HG03378 (cell line): ENCODE results near the gene DMC1.
"Not testable (repeated sequence)": the region's sequence is repeated elsewhere in the genome, so short reads cannot be mapped to it uniquely, and the experiment has no call there.

Experiments used
- ATAC-seq: cut with Tn5 transposase; IDR thresholded peaks from one replicate; pipeline ENCODE4 v1.9.1; 2021; ENCODE audit warnings: mild to moderate bottlenecking, moderate library complexity; ENCODE audit not compliant: unreplicated experiment

DMC1 gene, protein sequence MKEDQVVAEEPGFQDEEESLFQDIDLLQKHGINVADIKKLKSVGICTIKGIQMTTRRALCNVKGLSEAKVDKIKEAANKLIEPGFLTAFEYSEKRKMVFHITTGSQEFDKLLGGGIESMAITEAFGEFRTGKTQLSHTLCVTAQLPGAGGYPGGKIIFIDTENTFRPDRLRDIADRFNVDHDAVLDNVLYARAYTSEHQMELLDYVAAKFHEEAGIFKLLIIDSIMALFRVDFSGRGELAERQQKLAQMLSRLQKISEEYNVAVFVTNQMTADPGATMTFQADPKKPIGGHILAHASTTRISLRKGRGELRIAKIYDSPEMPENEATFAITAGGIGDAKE

DNA sequence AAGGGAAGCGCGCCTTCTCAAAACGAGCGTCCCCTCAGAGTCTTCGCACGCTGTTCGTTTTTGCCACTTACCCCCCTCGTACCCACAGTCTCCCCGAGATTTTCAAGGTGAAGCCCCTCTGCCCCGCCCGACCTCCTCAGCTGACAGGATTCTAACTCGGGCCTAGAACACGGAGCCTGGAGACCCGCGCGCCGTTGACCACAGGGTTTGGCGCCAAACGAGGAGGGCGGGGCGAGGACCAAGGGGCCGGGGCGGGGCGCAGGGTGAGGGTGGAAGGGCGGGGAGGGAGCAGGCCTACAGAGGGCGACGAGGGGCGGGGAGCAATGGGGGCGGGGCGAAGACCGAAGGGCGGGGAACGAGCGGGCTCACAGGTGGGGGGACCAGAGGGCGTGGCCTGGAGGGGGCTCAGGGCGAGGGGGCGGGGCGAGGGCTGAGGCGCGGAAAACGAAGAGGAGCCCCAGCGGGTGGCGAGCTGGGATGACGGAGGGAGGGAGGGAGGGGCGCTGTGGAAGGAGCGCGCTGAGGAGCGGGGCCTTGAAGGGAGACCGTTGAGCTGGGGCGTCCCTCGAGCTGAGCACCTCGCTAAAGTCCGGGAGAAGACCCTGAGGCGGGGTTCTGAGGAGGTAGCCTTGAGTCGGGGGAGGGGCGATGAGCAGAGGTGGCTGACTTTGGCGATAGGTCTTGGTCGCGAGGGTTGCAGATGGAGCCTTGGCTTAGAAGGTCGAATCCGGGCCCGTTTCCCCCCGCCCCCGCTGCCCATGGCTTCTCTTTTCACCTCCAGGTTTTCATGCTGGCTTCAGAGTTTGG, at the start of gene DMC1:
Gene DMC1 (minus strand): TSS at position 212 of the 807 bp plus-strand sequence. CDS start 1,927 bp downstream, outside the sequence.
- ATAC-seq = no peak

DNA sequence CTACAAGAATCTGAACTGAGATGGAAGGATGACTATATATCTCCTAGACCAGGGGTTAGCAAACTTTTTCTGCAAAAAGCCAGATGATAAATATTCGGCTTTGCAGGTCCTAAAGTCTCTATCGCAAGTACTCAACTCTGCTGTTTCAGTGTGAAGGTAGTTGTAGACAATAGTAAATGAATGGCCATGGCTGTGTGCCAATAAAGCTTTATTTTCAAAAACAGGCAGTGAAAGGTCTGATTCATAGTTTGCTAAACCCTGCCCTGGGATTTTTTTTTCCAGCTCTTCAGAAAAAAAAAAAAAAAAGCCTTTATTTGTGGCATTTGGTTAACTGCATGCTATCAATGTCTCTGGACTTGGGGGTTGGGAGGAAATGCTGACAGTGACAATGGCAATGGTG, 48.7 kb upstream of the DMC1 start:
- no peak for ATAC-seq

DNA sequence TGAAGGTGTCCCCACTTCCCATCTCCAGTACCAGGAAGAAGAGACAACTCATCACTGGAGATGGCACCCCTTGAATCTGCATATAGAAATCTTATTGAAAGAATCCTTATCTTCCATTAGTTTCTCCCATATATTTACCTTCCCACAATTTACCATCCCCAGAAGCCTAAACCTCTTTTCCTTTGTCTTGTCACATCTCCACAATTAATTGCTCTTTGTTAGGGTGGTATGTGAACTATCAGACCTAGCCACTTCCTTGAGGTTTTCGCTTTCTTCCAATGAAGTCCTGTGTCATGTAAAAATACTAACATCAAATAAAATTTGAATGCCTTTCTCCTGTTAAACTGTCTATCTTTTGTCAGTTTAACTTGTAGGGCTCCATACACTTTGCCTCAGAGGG, 48.3 kb upstream of the DMC1 start:
- ATAC-seq = no peak

DNA sequence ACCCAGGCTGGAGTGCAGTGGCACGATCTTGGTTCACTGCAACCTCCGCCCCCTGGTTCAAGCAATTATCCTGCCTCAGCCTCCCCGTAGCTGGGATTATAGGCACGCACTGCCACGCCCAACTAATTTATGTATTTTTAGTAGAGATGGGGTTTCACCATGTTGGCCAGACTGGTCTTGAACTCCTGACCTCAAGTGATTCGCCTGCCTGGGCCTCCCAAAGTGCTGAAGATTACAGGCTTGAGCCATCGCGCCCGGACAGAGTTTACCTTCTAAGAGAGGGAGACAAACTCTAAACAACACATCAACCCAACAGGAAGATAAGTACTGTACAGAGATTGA, 45.1 kb upstream of the DMC1 start:
- ATAC-seq = not testable (repeated sequence)

DNA sequence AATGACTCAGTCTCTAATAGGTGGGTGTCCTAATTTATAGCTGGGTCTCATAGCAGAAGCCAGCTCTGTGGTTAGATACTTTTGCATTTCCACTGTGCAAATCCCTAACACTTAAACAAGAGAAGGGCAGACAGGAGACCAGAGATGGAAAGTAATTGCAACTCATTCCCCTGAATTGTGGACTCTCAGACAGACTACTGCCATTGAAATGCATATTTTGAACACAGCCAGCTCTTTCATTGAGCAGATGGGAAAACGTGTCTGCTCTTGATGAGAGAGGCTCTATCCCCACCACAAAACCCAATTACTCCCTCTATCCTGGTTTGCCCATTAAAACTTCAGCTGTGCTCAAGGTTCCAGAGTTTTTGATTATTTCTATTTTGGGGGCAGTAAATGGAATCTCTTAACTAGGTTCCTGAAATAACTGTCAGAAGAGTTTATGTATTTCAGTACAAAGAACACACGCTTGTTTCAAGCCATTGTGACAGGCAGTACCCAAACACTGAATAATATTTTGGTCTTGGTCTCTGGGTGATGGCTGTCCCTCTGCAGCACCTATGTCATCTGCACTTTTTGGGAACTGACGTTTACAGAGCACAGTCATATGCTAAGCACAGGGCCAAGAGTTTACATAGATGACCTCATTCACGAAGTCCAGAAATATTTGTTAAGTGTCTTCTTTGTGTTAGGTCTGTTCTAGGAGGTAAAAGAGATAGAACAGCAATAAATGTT, 44.5 kb upstream of the DMC1 start:
- ATAC-seq = no peak

DNA sequence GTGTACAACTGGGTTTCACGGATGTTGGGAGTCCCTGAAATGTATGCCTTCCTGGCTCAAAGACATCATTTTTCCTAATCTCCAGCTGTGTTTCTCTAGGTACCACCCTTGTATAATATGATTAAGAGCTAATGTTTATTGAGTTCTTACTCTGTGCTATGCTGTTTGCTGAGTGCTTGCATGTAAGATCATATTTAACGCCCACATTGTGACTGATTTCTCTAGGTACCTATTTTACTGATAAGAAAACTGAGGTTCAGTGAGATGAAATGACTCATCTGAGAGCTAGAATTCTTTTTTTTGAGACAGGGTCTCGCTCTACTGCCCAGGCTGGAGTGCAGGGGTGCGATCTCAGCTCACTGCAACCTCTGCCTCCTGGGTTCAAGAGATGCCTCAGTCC, 43.6 kb upstream of the DMC1 start:
- ATAC-seq = no peak

DNA sequence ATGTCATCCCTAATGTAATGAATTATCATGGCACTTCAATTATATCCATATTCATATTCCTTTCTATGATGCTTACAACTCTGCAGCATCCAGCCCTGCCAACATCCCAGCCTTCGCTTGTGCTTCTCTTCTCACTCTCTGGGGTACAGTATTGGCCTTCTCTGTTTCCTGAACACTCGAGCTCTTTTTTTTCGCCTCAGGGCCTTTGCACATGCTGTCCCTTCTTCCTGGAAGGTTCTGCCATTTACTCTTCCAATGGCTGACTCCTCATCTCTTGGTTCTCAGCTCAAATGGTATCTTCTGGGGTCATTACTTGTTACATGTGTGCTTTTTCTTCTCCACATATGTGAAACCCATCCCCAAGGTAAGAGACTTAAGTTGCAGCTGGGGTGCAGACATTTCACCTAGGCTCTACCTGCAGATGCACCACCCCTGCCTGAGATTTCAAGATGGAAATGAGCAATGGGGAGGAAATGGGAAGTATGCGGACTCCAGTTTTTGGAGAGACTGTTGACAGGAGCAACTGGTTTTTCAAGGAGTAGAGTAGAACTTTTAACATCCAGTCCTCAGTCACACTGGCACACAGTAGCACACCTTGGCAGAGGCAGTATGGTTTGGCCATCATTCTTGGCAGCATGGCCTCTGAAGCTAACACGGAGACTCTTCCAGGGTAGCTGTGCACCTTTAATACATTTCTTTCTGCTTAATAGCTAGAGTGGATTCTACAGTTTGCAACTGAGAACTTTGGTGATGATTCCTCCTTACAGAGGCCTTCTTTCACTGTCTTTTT, 42.4 kb upstream of the DMC1 start:
- ATAC-seq = no peak

DNA sequence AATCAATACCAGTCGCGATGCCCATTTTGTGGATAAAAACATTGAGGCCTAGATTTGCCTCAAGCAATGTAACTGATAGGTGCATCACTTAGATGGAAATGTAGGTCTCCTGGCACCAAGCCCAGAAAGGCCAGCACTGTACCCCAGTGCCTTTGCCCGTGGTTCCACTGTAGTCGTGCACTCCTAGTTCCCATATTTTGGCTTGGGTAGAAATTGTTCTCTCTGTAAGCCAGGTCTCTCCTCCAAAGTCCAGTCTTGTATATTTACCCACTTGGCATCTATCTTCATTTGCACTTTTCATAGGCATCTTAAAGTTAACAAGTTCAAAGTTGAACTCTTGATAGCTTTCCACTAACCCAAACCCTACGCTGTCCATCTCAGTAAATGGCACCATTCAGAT, 41.6 kb upstream of the DMC1 start:
- no peak for ATAC-seq

DNA sequence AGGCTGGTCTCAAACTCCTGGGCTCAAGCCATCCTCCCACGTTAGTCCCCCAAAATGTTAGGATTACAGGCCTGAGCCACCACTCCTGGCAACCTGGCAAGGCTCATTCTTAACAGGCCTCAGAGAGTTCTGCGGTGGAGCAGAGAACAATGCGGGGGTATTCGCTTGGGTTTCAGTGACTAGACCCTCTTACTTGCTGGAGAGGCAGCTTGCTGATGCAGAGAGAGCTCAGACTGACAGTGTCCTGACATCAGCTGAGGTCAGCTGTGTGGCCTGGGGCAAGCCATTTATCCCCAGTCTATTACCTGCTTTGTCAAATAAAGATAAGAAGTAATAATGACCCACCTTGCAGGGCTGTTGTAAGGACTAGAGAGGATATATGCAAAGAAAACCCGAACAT, 40.3 kb upstream of the DMC1 start:
- no peak for ATAC-seq

DNA sequence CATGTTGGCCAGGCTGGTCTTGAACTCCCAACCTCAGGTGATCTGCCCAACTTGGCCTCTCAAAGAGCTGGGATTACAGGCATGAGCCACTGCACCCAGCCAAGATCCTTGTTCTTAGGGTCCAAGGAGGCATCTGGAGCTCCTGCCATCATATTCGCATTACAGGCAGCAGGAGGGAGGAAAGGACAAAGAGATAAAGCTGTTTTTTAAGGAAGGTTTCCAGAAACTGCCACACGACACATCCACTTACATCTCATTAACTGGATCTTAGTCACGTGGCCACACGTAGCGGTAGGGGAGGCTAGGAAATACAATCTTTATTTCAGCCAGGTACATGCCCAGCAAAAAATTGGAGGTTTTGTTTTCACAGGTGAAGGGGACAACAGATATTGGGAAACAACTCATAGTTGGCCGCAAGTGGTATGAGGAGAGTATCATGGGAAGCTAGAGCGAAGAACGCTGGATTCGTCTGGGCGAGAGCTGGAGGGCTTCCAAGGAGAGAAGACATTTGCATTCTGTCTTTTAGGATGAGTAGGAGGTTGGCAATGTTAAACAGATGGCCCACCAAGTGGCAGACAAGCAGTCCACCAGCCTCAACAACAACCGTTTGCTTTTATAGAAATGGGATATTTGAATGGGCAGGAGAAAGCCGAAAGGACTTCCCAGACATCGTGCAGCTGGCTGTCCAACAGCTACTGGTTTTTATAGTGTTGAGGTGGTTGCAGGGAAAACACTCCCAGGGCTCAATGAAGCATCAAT, 39.2 kb upstream of the DMC1 start:
- no peak for ATAC-seq

DNA sequence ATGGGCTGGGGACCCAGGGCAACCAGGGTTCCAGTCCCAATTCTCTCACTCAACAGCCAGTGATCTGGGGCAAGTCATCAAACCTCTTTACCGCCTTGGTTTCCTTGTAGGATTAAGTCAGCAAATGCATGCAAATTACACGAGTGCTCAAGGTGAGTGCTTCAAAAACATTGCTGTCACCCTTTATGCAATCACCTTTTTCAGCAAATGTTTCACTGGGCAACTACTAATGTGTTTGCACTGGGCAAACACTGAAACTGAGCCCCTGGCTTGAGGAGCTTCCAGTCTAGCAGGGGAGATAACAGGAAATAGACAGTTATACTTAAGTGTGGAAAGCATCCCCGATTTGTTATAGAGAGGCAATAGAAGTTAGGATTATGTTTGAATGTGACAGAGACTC, 37.7 kb upstream of the DMC1 start:
- no peak for ATAC-seq

DNA sequence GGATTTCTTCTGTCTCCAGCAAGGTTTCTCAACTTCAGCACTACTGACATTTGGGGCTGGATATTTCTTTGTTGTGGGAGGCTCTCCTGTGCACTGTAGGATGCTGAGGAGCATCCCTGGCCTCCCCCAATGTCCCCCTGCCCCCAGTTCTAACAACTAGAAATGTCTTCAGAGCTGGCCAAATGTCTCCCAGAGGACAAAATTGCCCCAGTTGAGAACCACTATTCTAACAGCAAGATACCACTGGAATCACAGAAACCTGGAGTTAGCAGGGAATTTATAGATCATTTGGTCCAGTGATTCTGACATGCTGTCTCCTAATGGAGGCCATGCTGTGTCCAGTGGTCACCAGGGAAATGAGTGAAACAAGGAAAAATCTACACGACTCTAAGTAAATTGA, 32.2 kb upstream of the DMC1 start:
- ATAC-seq = no peak

DNA sequence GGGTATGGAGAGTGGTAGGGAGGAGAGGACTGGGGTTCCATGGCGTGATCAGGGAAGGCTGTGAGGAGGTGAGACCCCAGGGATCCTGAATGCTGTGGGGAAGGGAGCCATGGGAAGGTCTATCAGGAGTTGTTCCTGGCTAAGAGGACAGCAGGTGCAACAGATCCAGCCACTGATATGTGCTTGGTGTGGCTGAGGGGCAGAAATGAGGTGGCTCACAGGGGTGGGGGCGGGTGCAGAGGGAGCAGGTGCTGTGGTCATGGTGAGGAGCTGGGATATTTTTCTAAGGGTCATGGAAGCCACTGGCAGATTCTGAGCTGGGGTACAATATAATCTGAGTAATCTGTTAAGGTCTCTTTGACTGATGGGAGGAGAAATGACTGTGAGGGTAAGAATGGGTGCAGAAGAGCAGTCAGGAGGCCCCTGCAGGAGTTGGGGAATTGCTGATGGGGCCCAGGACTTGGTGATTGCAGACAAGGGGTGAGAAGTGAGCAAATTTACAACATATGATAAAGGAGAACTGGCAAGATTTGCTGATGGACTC, 31.3 kb upstream of the DMC1 start:
- no peak for ATAC-seq

DNA sequence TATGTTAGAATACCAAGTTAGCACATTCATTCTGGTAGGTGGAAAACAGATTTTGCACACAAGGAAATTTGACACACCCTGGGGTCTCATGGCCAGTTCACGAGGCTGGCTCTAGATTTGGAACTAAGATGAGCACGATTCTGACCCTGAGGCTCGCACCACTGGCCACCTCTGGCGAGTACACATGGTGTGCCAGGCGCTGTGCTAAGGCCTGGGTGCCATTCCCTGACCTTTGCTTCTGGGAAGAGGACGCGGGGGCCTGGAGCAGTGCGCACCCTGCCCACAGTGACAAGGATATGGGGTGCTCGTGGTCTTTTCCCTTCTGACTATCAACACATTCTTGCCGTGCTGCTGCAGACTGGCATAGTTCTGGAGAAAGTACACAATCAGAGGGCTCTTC, 29.5 kb upstream of the DMC1 start:
- ATAC-seq = no peak

DNA sequence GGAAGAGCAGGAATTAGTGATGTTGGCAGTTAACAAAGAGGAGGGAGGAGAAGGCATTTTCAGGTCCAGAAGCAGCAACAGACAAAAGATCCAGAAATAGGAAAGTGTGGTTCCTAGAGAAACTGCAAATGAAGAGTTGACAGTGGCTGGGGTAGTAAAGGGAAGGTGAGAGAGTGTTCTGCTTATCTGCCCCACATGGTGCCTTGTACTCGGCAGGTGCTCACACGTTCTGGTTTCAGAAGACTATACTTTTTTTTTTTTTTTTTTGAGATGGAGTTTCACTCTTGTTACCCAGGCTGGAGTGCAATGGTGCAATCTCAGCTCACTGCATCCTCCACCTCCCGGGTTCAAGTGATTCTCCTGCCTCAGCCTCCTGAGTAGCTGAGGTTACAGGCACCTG, 12.9 kb upstream of the DMC1 start:
- ATAC-seq = not testable (repeated sequence)

DNA sequence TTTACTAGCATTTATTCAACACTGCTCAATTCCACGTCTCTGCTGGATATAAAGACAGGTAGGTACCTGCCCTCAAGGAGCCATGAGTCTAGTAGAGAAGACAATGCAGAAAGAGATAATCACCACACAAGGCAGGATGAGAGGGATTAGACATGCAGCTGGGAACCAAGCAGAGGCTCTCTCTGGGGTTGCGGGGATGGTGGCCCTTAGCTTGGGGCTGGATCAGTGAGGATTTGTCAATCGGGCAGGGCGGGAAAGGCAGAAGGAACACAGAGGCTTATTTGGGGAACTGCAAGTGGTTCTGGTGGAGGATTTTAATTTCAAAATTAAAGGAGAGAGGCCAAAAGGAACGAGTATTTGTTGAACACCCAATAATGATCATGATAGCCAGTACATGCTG, 8.5 kb upstream of the DMC1 start:
- no peak for ATAC-seq

DNA sequence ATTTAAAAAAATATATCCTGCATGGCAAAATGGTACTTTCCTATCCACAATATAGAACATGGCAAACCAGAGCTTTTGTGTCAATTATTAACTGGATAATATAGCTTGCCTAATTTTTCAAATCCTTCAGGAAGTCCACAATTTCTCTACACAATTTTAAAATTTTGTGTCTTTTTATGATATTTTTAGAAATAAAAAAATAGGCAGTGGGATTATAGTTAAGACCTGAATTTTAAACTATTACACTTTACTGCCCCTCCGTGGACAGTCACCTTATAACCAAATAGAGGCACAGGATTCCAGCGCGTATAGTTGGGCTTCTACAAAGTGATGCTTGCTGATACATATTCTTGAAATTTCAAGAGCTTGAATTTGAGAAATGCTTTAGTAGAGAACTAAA, 2.1 kb upstream of the DMC1 start:
- ATAC-seq = no peak

DNA sequence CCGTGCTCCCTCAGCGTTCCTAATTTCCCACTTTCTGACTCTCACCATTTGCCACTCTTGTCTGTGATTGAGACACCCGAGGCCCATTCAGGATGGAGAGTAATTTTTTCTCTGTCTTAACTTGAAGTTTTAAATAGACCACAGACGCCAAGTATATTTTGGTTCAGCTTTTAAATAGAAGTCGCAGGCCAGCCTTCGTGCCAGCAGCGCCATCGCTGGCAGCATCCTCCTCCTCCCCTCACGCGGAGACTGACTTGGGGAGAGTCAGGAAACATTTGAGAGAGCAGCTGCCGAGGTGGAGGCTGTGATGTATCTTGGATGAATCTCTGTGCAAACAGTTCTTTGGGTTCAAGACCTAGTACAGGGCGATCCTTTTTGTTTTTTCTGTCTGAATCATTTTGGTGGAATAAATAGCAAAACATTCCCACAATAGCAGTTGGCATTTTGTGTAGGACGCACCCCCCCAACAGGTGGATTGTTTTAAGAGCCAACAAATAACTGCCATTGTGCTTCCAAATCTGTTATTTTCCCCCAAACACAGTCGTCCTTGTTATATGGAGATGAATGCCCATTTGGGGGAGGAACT, 889 bp upstream of the DMC1 start:
- no peak for ATAC-seq

DNA sequence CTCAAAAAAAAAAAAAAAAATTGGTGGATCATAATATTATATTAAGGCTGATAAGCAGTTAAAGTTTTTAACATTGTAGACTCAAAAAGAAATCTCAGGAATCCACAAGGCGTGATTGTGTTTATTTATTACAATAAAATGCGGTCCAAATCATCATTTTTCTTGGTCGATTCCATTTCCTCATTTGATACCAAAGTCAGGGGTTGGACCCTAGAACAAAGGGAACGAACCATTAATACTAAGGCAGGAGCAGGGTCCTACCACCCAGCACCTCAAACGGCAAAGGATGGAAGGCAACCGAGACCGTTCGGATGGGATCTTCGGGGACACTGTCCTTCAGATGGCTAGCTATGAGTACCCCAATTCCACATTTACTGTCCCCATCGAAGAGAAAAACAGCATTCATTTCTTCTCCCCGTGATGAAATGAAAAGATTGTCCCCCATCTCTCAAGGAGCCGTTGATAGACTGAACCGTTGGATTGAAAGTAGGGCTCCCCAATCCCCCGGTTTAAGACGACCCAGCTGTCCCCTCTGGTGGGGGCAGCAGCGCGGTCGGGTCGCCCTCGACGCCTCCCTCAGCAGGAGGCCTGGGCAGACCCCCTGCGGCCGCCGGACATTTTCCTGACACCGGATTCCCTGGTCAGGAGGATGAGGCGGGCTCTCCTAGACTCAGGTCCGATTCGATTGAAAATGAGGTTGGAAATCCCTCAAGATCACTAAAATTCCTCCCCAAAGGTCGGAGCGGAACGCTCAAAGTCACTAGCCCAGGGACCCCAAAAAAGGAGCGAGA, 607 bp downstream of the DMC1 start:
- no peak for ATAC-seq
